ENCODE results near the gene NPIPB2.
A peak's percentile ranks its signal among the peaks of the same experiment; 100 is the strongest.
"Not testable (repeated sequence)": the region's sequence is repeated elsewhere in the genome, so short reads cannot be mapped to it uniquely, and the experiment has no call there.

The NPIPB2 gene

GRCh38 chr16:11979013-11979672 lies 37.3 kb upstream of the NPIPB2 start:
- DNase-seq (ENCODE audit: low spot score), result no peak
- in situ Hi-C loops (cut with MboI; ENCODE audit: low pct_unique_long_range_greater_than_20kb, low sequenced_read_pairs, unreplicated experiment), result no loop called here
- TF ChIP-seq, protein P1, sequence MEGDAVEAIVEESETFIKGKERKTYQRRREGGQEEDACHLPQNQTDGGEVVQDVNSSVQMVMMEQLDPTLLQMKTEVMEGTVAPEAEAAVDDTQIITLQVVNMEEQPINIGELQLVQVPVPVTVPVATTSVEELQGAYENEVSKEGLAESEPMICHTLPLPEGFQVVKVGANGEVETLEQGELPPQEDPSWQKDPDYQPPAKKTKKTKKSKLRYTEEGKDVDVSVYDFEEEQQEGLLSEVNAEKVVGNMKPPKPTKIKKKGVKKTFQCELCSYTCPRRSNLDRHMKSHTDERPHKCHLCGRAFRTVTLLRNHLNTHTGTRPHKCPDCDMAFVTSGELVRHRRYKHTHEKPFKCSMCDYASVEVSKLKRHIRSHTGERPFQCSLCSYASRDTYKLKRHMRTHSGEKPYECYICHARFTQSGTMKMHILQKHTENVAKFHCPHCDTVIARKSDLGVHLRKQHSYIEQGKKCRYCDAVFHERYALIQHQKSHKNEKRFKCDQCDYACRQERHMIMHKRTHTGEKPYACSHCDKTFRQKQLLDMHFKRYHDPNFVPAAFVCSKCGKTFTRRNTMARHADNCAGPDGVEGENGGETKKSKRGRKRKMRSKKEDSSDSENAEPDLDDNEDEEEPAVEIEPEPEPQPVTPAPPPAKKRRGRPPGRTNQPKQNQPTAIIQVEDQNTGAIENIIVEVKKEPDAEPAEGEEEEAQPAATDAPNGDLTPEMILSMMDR (IDR thresholded peaks at IDR 0.05; ENCODE audit: extremely low read depth, insufficient read depth, missing control alignments), result no peak

GRCh38 chr16:11978080-11978479 lies 36.2 kb upstream of the NPIPB2 start:
- TF ChIP-seq, protein P1 (IDR thresholded peaks at IDR 0.05; ENCODE audit: extremely low read depth, insufficient read depth, missing control alignments), result no peak
- in situ Hi-C loops (cut with MboI; ENCODE audit: low pct_unique_long_range_greater_than_20kb, low sequenced_read_pairs, unreplicated experiment), result no loop called here
- no peak for DNase-seq (ENCODE audit: low spot score)

- in situ Hi-C loops (cut with MboI; ENCODE audit: low pct_unique_long_range_greater_than_20kb, low sequenced_read_pairs, unreplicated experiment), result no loop called here
- TF ChIP-seq, protein P1 (IDR thresholded peaks at IDR 0.05; ENCODE audit: extremely low read depth, insufficient read depth, missing control alignments), result no peak
- no peak for DNase-seq (ENCODE audit: low spot score)
Measured at GRCh38 chr16:11977376-11978041, 35.7 kb upstream of the NPIPB2 start.

- DNase-seq (ENCODE audit: low spot score), result no peak
- TF ChIP-seq, protein P1 (IDR thresholded peaks at IDR 0.05; ENCODE audit: extremely low read depth, insufficient read depth, missing control alignments), result no peak
- in situ Hi-C loops (cut with MboI; ENCODE audit: low pct_unique_long_range_greater_than_20kb, low sequenced_read_pairs, unreplicated experiment), result no loop called here
Measured at GRCh38 chr16:11976850-11977375, 35.1 kb upstream of the NPIPB2 start.

DNA sequence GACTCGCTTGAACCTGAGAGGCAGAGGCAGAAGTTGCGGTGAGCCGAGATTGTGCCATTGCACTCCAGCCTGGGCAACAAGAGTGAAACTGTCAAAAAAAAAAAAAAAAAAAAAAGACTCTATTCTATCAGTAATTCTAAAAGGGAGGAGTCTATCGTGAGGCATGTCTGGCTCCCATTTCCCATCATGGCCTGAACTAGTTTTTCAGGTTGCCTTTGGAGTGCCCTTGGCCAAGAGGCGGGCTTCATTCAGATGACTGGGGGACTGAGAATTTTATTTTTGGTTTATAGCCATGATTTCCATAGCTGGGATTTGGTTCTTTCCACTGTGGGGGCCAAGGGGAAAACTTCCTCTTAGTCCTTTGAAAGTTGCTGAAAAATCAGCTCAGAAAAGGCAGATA lies 31.2 kb upstream of the NPIPB2 start:
- TF ChIP-seq, protein P1 (IDR thresholded peaks at IDR 0.05; ENCODE audit: extremely low read depth, insufficient read depth, missing control alignments), result no peak
- DNase-seq (ENCODE audit: low spot score), result no peak
- in situ Hi-C loops (cut with MboI; ENCODE audit: low pct_unique_long_range_greater_than_20kb, low sequenced_read_pairs, unreplicated experiment), result no loop called here

- no peak for DNase-seq (ENCODE audit: low spot score)
- in situ Hi-C loops (cut with MboI; ENCODE audit: low pct_unique_long_range_greater_than_20kb, low sequenced_read_pairs, unreplicated experiment), result no loop called here
Measured at GRCh38 chr16:11972128-11972527, 30.3 kb upstream of the NPIPB2 start.

GRCh38 chr16:11970292-11970691 lies 28.4 kb upstream of the NPIPB2 start:
- in situ Hi-C loops (cut with MboI; ENCODE audit: low pct_unique_long_range_greater_than_20kb, low sequenced_read_pairs, unreplicated experiment); DNase-seq (ENCODE audit: low spot score): not testable (repeated sequence)

More at GRCh38 chr16:11972128-11972527, 30.3 kb upstream of the NPIPB2 start:
- TF ChIP-seq, protein P1 (IDR thresholded peaks at IDR 0.05; ENCODE audit: extremely low read depth, insufficient read depth, missing control alignments), result peak; percentile 16

All from GM13977 (cell line).